ENCODE results near the gene TMIGD2.
A peak's percentile ranks its signal among the peaks of the same experiment; 100 is the strongest.
"Not testable (repeated sequence)": the region's sequence is repeated elsewhere in the genome, so short reads cannot be mapped to it uniquely, and the experiment has no call there.

TMIGD2 gene, protein sequence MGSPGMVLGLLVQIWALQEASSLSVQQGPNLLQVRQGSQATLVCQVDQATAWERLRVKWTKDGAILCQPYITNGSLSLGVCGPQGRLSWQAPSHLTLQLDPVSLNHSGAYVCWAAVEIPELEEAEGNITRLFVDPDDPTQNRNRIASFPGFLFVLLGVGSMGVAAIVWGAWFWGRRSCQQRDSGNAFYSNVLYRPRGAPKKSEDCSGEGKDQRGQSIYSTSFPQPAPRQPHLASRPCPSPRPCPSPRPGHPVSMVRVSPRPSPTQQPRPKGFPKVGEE

DNA sequence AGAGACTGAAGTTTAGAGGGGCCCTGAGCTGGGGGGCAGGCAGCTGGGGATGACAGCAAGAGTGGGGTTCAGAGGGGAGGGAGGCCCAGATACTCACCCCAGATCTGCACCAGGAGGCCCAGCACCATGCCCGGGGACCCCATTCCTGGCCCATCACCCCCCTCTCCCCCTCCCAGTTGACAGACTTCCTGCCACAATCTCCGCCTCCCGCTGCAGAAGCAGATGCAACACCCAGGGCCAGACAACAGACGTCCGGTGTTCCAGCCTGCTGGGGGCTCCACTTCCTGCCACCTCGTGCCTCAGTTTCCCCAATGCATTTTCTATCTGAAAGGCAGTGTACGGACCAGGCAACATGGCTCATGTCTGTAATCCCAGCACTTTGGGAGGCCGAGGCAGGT, at the start of gene TMIGD2:
TMIGD2 (minus strand) TSS at position 147 of the 398 bp plus-strand sequence; CDS start at position 143, 4 bp downstream.
- no peak for DNase-seq (ENCODE audit: low read depth)

- no peak for DNase-seq (ENCODE audit: low read depth)
These were observed 48.5 kb upstream of the TMIGD2 start for GRCh38 chr19:4350726-4351125.

- DNase-seq (ENCODE audit: low read depth): no peak
These were observed 47.9 kb upstream of the TMIGD2 start for GRCh38 chr19:4350111-4350510.

- DNase-seq (ENCODE audit: low read depth): not testable (repeated sequence)
These were observed 47.0 kb upstream of the TMIGD2 start for GRCh38 chr19:4349225-4349624.

GRCh38 chr19:4347521-4347920, 45.3 kb upstream of the TMIGD2 start:
- DNase-seq (ENCODE audit: low read depth): no peak

DNA sequence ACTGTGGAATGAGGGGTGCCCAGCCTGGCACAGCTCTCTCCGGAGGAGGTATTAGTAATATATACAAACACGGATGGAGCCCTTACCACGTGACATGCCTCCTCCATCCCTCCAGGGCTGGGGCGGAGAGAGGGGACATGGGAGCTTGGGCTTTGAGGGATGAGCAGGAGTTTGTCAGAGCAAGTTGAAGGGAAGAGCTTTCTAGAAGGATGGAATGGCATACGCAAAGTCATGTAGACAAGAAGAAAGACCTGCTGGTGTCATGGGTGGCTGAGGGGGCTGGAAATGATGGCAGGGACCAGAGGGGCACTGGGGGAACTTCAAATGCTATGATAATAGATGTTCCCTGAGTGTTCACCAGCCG, 43.8 kb upstream of the TMIGD2 start:
- DNase-seq (ENCODE audit: low read depth): no peak

DNA sequence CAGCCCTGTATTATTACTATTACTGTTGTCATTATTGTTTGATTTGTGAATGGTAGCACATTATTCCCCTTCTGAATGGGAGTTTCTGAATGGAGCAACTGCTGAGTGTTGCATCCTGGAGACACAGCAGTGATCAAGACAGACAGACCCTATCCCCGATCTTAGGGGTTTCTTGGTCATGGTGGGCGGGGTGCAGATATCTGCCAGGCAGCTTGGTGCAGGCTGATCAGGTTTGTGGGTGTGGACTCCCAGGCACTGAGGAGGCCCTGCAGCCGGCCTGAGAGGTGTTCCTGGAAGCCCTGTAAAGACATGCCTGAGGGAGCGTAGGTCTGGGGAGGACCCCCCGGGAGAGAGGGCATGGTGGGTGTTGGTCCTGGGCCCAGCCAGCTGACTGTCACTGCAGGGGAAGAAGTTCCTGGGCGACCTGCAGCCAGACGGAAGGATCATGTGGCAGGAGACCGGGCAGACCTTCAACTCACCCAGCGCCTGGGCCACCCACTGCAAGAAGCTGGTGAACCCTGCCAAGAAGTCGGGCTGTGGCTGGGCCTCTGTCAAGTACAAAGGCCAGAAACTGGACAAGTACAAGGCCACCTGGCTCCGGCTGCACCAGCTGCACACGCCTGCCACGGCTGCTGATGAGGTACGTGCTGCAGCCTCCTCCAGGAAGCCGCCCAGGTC, 43.3 kb upstream of the TMIGD2 start:
- DNase-seq (ENCODE audit: low read depth): no peak

DNA sequence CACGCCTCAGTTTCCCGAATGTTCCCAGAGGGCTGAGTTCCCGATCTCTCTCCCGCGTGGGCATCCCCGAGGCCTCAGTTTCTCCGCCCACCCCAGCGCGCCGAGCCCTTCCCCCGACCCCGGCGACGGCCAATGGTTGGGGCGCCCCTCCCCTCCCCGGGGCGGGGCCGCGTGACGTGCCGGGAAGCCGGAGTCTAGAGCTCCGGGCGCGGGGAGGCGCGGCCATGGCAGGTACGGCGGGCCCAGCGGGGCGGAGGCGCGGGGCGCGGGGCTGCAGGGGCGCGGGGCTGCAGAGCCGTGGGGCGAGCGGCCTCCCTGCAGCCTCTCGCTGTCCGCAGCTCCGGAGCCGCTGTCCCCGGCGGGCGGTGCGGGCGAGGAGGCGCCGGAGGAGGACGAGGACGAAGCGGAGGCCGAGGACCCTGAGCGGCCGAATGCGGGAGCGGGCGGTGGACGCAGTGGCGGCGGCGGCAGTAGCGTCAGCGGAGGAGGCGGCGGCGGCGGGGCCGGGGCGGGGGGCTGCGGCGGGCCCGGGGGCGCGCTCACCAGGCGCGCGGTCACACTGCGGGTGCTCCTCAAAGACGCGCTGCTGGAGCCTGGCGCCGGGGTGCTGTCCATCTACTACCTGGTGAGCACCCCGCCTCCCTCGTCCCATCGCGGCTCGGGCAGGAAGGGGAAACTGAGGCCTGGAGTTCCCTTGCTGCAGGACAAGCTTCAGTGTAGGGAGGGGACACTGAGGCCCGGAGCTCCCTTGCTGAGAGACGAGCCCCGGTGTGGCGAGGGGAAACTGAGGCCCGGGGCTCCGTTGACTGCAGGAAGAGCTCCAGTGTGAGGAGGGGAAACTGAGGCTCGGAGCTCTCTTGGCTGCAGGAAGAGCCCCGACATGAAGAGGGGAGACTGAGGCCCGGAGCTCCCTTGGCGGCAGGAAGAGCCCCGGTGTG, 41.5 kb upstream of the TMIGD2 start, which contains the start of gene MPND:
MPND (plus strand) TSS at position 193 of the 938 bp plus-strand sequence; CDS start at position 225, 32 bp downstream.
- peak; percentile 87 for DNase-seq (ENCODE audit: low read depth)

DNA sequence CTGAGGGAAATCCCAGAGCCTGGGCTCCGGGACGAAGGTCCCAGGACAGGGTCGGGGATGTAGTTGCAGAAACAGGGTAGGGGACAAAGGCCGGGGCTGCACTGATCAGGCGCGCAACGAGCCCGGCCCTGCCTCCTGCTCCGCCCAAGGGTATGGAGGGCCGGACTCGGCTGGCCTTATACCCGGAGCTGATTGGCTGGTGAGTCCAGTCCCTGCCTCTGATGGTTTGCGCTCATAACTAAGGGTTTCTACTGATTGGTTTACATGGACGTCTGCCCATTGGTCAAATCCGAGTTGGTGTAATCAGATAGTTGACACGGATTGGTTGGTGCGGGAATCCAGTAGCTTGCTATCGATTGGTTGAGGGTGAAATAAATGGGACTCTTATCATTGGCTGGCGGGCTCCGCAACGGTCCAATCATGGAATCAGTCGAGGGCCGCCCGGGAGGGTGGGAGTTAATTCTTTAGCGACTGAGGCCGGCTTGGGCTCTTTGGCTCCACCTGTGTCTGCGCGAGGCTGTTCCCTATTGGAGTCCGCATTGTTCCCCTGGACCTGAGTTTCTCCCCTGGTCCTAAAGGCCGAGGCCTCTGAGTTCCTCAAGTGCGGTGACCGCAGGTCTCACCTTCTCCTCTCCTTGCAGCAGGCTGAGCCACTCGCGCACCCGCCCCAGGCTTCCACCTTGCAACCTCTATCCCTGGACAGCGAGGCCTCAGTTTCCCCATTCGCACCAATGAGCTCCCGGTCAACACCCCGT, 40.6 kb upstream of the TMIGD2 start:
- peak; percentile 100 for DNase-seq (ENCODE audit: low read depth)

- no peak for DNase-seq (ENCODE audit: low read depth)
These were observed 40.1 kb upstream of the TMIGD2 start for GRCh38 chr19:4342314-4342614.

GRCh38 chr19:4338441-4339355, 36.5 kb upstream of the TMIGD2 start, which contains the start of gene STAP2:
Gene STAP2, minus strand, starts transcription at chr19:4338827. Its CDS starts 74 bp downstream, at chr19:4338753.
- peak; percentile 35 for DNase-seq (ENCODE audit: low read depth)

DNA sequence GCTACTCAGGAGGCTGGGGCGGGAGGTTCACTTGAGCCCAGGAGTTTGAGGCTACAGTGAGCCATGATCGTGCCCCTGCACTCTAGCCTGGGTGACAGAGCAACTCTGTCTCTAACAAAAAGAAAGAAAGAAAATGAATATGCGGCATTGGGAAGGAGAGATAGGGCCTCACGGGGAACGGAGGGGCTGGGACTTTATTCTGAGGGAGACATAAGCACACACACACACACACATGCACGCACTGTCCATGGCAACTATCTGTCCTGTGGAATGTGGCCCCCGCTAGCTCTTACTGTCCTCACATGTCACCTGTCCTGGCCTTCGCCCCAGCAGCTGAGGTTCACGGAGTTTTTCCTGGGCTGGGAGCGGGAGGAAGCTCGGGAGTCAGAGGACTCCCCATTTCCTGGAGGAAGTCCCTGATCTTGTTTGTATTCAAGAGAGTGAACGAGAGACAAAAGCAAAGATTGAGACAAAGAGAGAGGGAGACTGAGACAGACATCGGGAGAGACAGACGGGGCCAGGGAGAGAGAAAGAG, 35.8 kb upstream of the TMIGD2 start:
- DNase-seq (ENCODE audit: low read depth): no peak

DNA sequence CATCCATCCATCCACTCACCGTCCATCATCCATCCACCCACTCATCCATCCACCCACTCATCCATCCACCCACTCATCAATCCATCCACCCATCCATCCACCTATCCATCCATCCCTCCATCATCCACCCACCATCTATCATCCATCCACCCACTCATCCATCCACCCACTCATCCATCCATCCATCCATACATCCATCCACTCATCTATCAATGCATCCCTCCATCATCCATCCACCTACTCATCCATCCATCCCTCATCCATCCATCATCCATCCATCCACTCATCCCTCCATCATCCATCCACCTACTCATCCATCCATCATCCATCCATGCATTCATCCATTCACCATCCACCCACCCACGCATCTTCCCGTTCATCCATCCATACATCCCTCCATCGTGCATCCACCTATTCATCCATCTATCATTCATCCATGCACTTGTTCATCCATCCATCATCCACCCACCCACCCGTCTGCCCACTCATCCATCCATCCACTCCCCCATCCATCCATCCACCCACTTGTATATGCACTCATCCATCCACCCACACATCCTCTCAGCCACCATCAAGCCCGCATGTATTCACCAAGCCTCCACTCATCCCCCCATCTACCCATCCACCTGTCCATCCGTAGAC, 32.9 kb upstream of the TMIGD2 start:
- no peak for DNase-seq (ENCODE audit: low read depth)

- no peak for DNase-seq (ENCODE audit: low read depth)
These were observed 27.7 kb upstream of the TMIGD2 start for GRCh38 chr19:4329858-4330257.

- not testable (repeated sequence) for DNase-seq (ENCODE audit: low read depth)
These were observed 26.9 kb upstream of the TMIGD2 start for GRCh38 chr19:4328991-4329681.

GRCh38 chr19:4328243-4328990, 26.2 kb upstream of the TMIGD2 start:
- peak; percentile 91 for DNase-seq (ENCODE audit: low read depth)

DNA sequence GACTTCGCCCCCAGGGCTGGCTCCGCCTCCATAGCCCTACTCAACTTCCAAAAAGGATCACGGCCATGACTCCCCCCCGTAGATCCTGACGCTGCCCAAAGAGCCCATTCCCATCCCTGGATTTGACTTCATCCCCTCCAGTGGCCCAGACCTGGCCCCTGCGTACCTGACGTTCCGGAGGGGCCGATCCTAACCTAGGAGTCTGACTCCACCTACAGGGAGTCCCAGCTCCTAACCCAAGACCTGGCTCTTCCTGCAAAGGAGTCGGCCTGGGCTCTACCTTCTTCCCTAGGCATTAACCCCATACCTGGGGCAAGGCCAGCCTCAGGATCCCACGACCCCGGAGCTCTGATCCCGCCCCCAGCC, 25.7 kb upstream of the TMIGD2 start:
- DNase-seq (ENCODE audit: low read depth): no peak

- peak; percentile 61 for DNase-seq (ENCODE audit: low read depth)
These were observed 25.2 kb upstream of the TMIGD2 start for GRCh38 chr19:4327252-4327876.
